Activated T-cell treated with anti-CD3 and anti-CD28 coated beads, Interleukin-2, amount 50 U/mL, for 48 hours (primary cell): ENCODE data around the gene C2CD2.

Experiments used
- DNase-seq, 2 experiments: peaks; one replicate each; pipeline ENCODE4 v3.0.0-alpha.2; 2020

The C2CD2 gene

GRCh38 chr21:41861255-41861654 is 92.6 kb downstream of the C2CD2 start:
- no peak for DNase-seq

GRCh38 chr21:41859297-41859980 is 94.4 kb downstream of the C2CD2 start:
- DNase-seq = no peak

GRCh38 chr21:41858466-41859296 is 95.1 kb downstream of the C2CD2 start:
- DNase-seq = no peak

- DNase-seq = no peak
Measured at GRCh38 chr21:41857771-41858300, 96.0 kb downstream of the C2CD2 start.

GRCh38 chr21:41856572-41856971 is 97.2 kb downstream of the C2CD2 start:
- DNase-seq = no peak

- no peak for DNase-seq
Measured at GRCh38 chr21:41854426-41854995, 99.3 kb downstream of the C2CD2 start.

- DNase-seq = no peak
Measured at GRCh38 chr21:41852929-41853320, 100.9 kb downstream of the C2CD2 start.

- no peak for DNase-seq
Measured at GRCh38 chr21:41852151-41852928, 101.5 kb downstream of the C2CD2 start.

- no peak for DNase-seq
Measured at GRCh38 chr21:41851090-41851790, 102.6 kb downstream of the C2CD2 start.

GRCh38 chr21:41850085-41850484 is 103.7 kb downstream of the C2CD2 start:
- DNase-seq = no peak

GRCh38 chr21:41848958-41849580 is 104.7 kb downstream of the C2CD2 start:
- no peak for DNase-seq

GRCh38 chr21:41848533-41848932 is 105.3 kb downstream of the C2CD2 start:
- no peak for DNase-seq

GRCh38 chr21:41847066-41847804 is 106.6 kb downstream of the C2CD2 start:
- no peak for DNase-seq

GRCh38 chr21:41846536-41846935 is 107.3 kb downstream of the C2CD2 start:
- no peak for DNase-seq

- DNase-seq = no peak
Measured at GRCh38 chr21:41846033-41846317, 107.8 kb downstream of the C2CD2 start.

- no peak for DNase-seq
Measured at GRCh38 chr21:41845310-41846032, 108.3 kb downstream of the C2CD2 start.

- no peak for DNase-seq
Measured at GRCh38 chr21:41843584-41843983, 110.2 kb downstream of the C2CD2 start.

- DNase-seq = no peak
Measured at GRCh38 chr21:41840880-41841279, 112.9 kb downstream of the C2CD2 start.

GRCh38 chr21:41839387-41840000 is 114.3 kb downstream of the C2CD2 start:
- no peak for DNase-seq

GRCh38 chr21:41837756-41838297 is 116.0 kb downstream of the C2CD2 start:
- DNase-seq = no peak
